Esophagus muscularis mucosa (tissue), 4 donors: ENCODE results near the gene TMTC2.

Source experiments
- EP300 ChIP-seq: sonication (generic); formaldehyde crosslinking; IDR thresholded peaks from one replicate; pipeline ENCODE4 v1.6.1; 2017; ENCODE audit warnings: antibody characterized with exemption
- POLR2A ChIP-seq: fragments of 450-650 bp; IDR thresholded peaks from one replicate; pipeline ENCODE4 v1.6.1; 2017; ENCODE audit warnings: antibody characterized with exemption, moderate library complexity, mild to moderate bottlenecking, low read depth
- POLR2AphosphoS5 ChIP-seq, 2 donors: sonication (generic); formaldehyde crosslinking; IDR thresholded peaks; one replicate each; pipeline ENCODE4 v1.6.1; 2017; ENCODE audit warnings: antibody characterized with exemption in 2 of 2
- TF ChIP-seq, protein P1 (sequence below), 3 experiments: fragments of 200-600 bp in 2 of 3; fragments of 450-650 bp in 1 of 3; sonication (generic) in 2 of 3; IDR thresholded peaks; one replicate each; pipeline ENCODE4 v1.5.1; 2017 to 2019; ENCODE audit warnings: antibody characterized with exemption in 3 of 3, mild to moderate bottlenecking in 2 of 3, moderate library complexity in 1 of 3

DNA sequence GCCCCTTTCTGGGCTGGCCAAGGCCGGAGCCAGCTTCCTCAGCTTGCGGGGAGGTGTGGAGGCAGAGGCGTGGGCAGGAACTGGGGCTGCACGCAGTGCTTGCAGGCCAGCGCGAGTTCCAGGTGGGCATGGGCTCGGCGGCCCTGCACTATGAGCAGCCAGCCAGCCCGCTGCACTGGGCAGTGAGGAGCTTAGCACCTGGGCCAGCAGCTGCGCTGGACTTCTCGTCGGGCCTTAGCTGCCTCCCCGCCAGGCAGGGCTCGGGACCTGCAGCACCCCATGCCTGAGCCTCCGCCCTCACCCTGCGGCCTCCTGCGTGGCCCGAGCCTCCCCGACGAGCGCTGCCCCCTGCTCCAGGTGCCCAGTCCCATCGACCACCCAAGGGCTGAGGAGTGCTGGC, 42.0 kb downstream of the TMTC2 start:
- TF ChIP-seq, protein P1, sequence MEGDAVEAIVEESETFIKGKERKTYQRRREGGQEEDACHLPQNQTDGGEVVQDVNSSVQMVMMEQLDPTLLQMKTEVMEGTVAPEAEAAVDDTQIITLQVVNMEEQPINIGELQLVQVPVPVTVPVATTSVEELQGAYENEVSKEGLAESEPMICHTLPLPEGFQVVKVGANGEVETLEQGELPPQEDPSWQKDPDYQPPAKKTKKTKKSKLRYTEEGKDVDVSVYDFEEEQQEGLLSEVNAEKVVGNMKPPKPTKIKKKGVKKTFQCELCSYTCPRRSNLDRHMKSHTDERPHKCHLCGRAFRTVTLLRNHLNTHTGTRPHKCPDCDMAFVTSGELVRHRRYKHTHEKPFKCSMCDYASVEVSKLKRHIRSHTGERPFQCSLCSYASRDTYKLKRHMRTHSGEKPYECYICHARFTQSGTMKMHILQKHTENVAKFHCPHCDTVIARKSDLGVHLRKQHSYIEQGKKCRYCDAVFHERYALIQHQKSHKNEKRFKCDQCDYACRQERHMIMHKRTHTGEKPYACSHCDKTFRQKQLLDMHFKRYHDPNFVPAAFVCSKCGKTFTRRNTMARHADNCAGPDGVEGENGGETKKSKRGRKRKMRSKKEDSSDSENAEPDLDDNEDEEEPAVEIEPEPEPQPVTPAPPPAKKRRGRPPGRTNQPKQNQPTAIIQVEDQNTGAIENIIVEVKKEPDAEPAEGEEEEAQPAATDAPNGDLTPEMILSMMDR (IDR thresholded peaks at IDR 0.05) = no peak
- TF ChIP-seq POLR2A = no peak
- TF ChIP-seq POLR2AphosphoS5 (IDR thresholded peaks at IDR 0.05) = no peak
- TF ChIP-seq EP300 = no peak
